ENCODE measurements around the gene SETBP1. TPM values are rescaled to one million over a fixed set of nuclear protein-coding genes. Genes with fewer than 3 reads are reported as not detected.
A peak's percentile ranks its signal among the peaks of the same experiment; 100 is the strongest.

The SETBP1 gene
- total RNA-seq, 2 donors from 2014 or later, result 17.3 to 20.1 TPM

DNA sequence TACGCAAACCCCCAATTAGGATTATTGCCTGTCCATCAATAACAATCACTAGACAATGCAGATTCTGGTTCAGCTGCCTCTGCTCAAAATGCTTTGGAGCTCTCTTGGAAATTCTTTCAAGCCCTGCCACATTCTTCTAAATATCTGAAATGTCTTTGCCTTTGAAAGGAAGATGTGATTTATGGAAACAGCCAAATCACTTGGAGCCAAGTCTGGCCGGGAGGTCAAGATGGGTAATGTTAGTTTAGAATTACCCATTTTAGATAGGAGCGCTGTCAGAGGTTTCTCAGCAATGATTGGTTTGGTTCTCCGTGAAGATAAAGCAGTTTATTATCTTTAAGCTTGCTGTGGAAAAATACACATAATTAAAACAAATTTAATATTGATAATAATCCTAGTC lies 306.7 kb downstream of the SETBP1 start:
- no peaks in the 10 kb centered on the region for H3K4me1 ChIP-seq (ENCODE audit: control insufficient read depth, insufficient read depth, low read length)
- peaks cover 30% of the 10 kb centered on the region for H3K9me3 ChIP-seq (ENCODE audit: control insufficient read depth, low read length)
- DNase-seq, result no peak
- Mint-ChIP-seq H3K27me3 (ENCODE audit: insufficient read depth) (no peaks in the 10 kb centered on the region), H3K27ac (no peak overlapping the region), H3K36me3 (ENCODE audit: low read depth) (peaks cover 5% of the 10 kb centered on the region), H3K4me1 (no peaks in the 10 kb centered on the region), H3K4me3 (no peak overlapping the region), H3K9me3 (peaks cover 19% of the 10 kb centered on the region)
- no peak overlapping the region for H3K9ac ChIP-seq (ENCODE audit: extremely low read depth, low read length, poor library complexity, severe bottlenecking)
- H3K27me3 ChIP-seq (ENCODE audit: control insufficient read depth, insufficient read depth, low read length, poor library complexity, severe bottlenecking), result no peaks in the 10 kb centered on the region
- no peak overlapping the region for H3K27ac ChIP-seq (ENCODE audit: low read depth, low read length)
- H3K36me3 ChIP-seq (ENCODE audit: control insufficient read depth, insufficient read depth, low read length), result no peaks in the 10 kb centered on the region
- 93 to 100% methylated on average over 1 to 3 of the region's 4 CpGs for WGBS, 2 experiments (ENCODE audit: insufficient coverage in 1 of 2, insufficient read length in 1 of 2)
- TF ChIP-seq, protein P1, sequence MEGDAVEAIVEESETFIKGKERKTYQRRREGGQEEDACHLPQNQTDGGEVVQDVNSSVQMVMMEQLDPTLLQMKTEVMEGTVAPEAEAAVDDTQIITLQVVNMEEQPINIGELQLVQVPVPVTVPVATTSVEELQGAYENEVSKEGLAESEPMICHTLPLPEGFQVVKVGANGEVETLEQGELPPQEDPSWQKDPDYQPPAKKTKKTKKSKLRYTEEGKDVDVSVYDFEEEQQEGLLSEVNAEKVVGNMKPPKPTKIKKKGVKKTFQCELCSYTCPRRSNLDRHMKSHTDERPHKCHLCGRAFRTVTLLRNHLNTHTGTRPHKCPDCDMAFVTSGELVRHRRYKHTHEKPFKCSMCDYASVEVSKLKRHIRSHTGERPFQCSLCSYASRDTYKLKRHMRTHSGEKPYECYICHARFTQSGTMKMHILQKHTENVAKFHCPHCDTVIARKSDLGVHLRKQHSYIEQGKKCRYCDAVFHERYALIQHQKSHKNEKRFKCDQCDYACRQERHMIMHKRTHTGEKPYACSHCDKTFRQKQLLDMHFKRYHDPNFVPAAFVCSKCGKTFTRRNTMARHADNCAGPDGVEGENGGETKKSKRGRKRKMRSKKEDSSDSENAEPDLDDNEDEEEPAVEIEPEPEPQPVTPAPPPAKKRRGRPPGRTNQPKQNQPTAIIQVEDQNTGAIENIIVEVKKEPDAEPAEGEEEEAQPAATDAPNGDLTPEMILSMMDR (conservative IDR thresholded peaks at IDR 0.05), result no peak
- H3K4me3 ChIP-seq (ENCODE audit: low read length), result no peak overlapping the region

DNA sequence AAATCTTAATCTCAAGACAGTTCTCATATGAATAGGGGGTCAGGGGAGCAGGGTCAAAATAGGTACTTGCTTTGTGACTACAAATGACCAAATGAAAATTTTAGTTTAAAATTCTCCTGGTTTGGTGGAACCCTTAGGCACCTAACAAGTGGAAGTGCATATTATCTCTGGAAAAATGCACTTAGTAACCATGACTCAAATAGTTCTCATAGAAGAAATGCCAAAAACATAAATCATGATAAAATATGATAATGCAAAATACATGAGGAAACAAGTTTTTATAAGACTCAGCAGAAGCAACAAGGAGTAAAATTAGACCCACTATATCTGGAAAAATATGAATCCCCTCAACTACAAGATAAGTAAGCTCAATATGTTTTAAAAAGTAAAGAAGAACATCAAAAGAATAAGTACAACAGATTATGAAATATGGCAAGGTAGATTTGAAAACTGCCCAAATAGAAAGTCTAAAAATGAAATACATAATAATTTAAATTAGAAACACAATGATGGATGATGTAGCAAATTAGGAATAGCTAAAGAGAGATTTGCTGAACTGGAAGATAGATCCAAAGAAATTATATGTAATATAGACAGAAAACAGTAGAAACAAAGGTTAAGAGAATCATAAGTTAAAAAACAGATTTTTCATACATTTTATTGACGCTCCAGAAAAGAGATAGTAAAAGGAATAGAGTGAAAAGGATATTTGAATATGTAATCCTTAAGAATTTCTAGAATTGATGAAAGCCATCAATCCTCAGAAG lies 308.3 kb downstream of the SETBP1 start:
- Mint-ChIP-seq H3K27me3 (ENCODE audit: insufficient read depth) (no peaks in the 10 kb centered on the region), H3K27ac (no peak overlapping the region), H3K4me1 (no peaks in the 10 kb centered on the region), H3K4me3 (no peak overlapping the region), H3K36me3 (ENCODE audit: low read depth) (peaks cover 5% of the 10 kb centered on the region), H3K9me3 (peaks cover 19% of the 10 kb centered on the region)
- Histone ChIP-seq H3K4me3 (ENCODE audit: low read length) (peak overlapping the region; percentile 11), H3K27me3 (ENCODE audit: control insufficient read depth, insufficient read depth, low read length, poor library complexity, severe bottlenecking) (no peaks in the 10 kb centered on the region), H3K4me1 (ENCODE audit: control insufficient read depth, insufficient read depth, low read length) (no peaks in the 10 kb centered on the region), H3K9ac (ENCODE audit: extremely low read depth, low read length, poor library complexity, severe bottlenecking) (no peak overlapping the region), H3K36me3 (ENCODE audit: control insufficient read depth, insufficient read depth, low read length) (no peaks in the 10 kb centered on the region), H3K9me3 (ENCODE audit: control insufficient read depth, low read length) (peaks cover 31% of the 10 kb centered on the region), H3K27ac (ENCODE audit: low read depth, low read length) (no peak overlapping the region)
- DNase-seq, result no peak
- TF ChIP-seq, protein P1 (conservative IDR thresholded peaks at IDR 0.05), result no peak
- 100% methylated on average over 1 of the region's 1 CpG; no CpG with 5 or more reads in 1 of the 2 experiments for WGBS, 2 experiments (ENCODE audit: insufficient coverage in 1 of 2, insufficient read length in 1 of 2)

DNA sequence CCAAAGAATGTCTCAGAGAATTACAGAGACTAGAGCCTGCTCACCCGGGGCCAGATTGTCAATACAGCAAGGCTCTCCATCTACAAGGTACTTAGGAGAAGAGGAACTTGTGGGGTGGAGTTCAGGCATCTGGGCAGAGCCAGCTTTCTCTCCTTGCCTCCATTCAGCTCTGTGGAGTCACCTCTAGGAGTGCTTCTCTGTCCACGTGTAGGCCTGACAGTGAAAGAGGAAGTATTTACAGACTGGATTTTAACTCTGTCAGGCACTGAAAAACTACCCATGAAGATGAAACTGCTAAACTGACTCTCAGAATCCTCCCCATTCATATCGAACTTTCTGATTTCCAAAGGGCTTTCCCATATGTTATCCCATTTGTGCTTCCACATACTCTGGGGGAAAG lies 315.6 kb downstream of the SETBP1 start:
- Mint-ChIP-seq H3K27me3 (ENCODE audit: insufficient read depth) (no peaks in the 10 kb centered on the region), H3K9me3 (peaks cover 9% of the 10 kb centered on the region), H3K36me3 (ENCODE audit: low read depth) (peaks cover 7% of the 10 kb centered on the region), H3K4me1 (no peaks in the 10 kb centered on the region), H3K4me3 (no peak overlapping the region), H3K27ac (no peak overlapping the region)
- Histone ChIP-seq H3K36me3 (ENCODE audit: control insufficient read depth, insufficient read depth, low read length) (peaks cover 6% of the 10 kb centered on the region), H3K27ac (ENCODE audit: low read depth, low read length) (no peak overlapping the region), H3K4me3 (ENCODE audit: low read length) (no peak overlapping the region), H3K9ac (ENCODE audit: extremely low read depth, low read length, poor library complexity, severe bottlenecking) (no peak overlapping the region), H3K4me1 (ENCODE audit: control insufficient read depth, insufficient read depth, low read length) (no peaks in the 10 kb centered on the region), H3K27me3 (ENCODE audit: control insufficient read depth, insufficient read depth, low read length, poor library complexity, severe bottlenecking) (no peaks in the 10 kb centered on the region), H3K9me3 (ENCODE audit: control insufficient read depth, low read length) (peaks cover 19% of the 10 kb centered on the region)
- no peak for DNase-seq
- WGBS, 2 experiments (ENCODE audit: insufficient coverage in 1 of 2, insufficient read length in 1 of 2), result 85 to 89% methylated on average over 1 to 3 of the region's 3 CpGs
- TF ChIP-seq, protein P1 (conservative IDR thresholded peaks at IDR 0.05), result no peak

Measured in endodermal cell (in vitro differentiated cells).